K562 (cell line): Measurements from ENCODE around the gene SPDYE6.
"Not testable (repeated sequence)": the region's sequence is repeated elsewhere in the genome, so short reads cannot be mapped to it uniquely, and the experiment has no call there.

Source experiments
- CBFA2T3 ChIP-seq: fragments of 450-650 bp; IDR thresholded peaks from 2 replicates; pipeline ENCODE4 v1.6.1; 2017
- CCAR2 ChIP-seq: fragments of 200-400 bp; formaldehyde crosslinking; IDR thresholded peaks from 2 replicates; pipeline ENCODE4 v1.6.1; 2017; ENCODE audit warnings: mild to moderate bottlenecking, low read depth, low read length
- CHD2 ChIP-seq: IDR thresholded peaks from 2 replicates; pipeline ENCODE4 v1.6.1; 2011; ENCODE audit warnings: low read depth, low read length
- CTCF ChIP-seq, 3 experiments: IDR thresholded peaks in 2 of 3; conservative IDR thresholded peaks in 1 of 3; 2 replicates each; pipeline ENCODE4 v1.5.1; 2011 to 2012; ENCODE audit warnings: low read length in 3 of 3, mild to moderate bottlenecking in 3 of 3, control low read depth in 2 of 3, improper control_type of control experiment in 1 of 3, inconsistent platforms in 1 of 3, low read depth in 1 of 3, mixed read lengths in 1 of 3, moderate library complexity in 1 of 3; ENCODE audit not compliant: insufficient read depth in 2 of 3
- MECOM ChIP-seq: fragments of 250-450 bp; sonication (Bioruptor Pico); IDR thresholded peaks from 2 replicates; pipeline ENCODE4 v1.8.0; 2022; ENCODE audit warnings: inconsistent platforms
- POLR2A ChIP-seq: fragments of 450-650 bp; conservative IDR thresholded peaks from 2 replicates; pipeline ENCODE4 v1.6.1; 2016
- RBM25 ChIP-seq: fragments of 200-400 bp; formaldehyde crosslinking; IDR thresholded peaks from 2 replicates; pipeline ENCODE4 v1.6.1; 2018; ENCODE audit warnings: low read length, low read depth, moderate library complexity; ENCODE audit not compliant: severe bottlenecking
- STAT6 ChIP-seq: sonication (generic); formaldehyde crosslinking; IDR thresholded peaks from 2 replicates; pipeline ENCODE4 v1.8.1; 2023; ENCODE audit warnings: mild to moderate bottlenecking, missing genetic modification reagents
- TAF1 ChIP-seq: IDR thresholded peaks from 2 replicates; pipeline ENCODE4 v1.6.1; 2011; ENCODE audit warnings: mild to moderate bottlenecking, low read length, moderate library complexity; ENCODE audit not compliant: insufficient read depth, control insufficient read depth, severe bottlenecking; ENCODE audit errors: extremely low read depth
- USF2 ChIP-seq: sonication (generic); formaldehyde crosslinking; IDR thresholded peaks from 2 replicates; pipeline ENCODE4 v1.5.0; 2020; ENCODE audit warnings: missing genetic modification reagents
- ZKSCAN1 ChIP-seq: fragments of 150-350 bp; IDR thresholded peaks from 2 replicates; pipeline ENCODE4 v1.6.1; 2016; ENCODE audit warnings: low read depth, low read length
- ZNF274 ChIP-seq: IDR thresholded peaks from 2 replicates; pipeline ENCODE4 v1.6.1; 2011; ENCODE audit warnings: low read depth, mild to moderate bottlenecking, low read length, moderate library complexity, borderline replicate concordance
- ZNF655 ChIP-seq: fragments of 250-450 bp; sonication (Bioruptor Pico); IDR thresholded peaks from 2 replicates; pipeline ENCODE4 v1.5.0; 2021

GRCh38 chr7:102328863-102329262 lies 27.4 kb downstream of the SPDYE6 start:
- not testable (repeated sequence) for TF ChIP-seq ZNF274; CTCF (IDR thresholded peaks at IDR 0.05 in 2 of 3, conservative IDR thresholded peaks at IDR 0.05 in 1 of 3; ENCODE audit: insufficient read depth in 2 of 3, low read depth in 1 of 3, low read length in 3 of 3); POLR2A; RBM25; TAF1; STAT6; USF2; ZNF655 (CRISPR knock-in tag); ZKSCAN1; CHD2; CBFA2T3; MECOM; CCAR2
